HG03432 (cell line): ENCODE measurements around the gene DCUN1D4.
"Not testable (repeated sequence)": the region's sequence is repeated elsewhere in the genome, so short reads cannot be mapped to it uniquely, and the experiment has no call there.

Source experiments
- ATAC-seq: cut with Tn5 transposase; IDR thresholded peaks from one replicate; pipeline ENCODE4 v1.9.1; 2021; ENCODE audit warnings: mild to moderate bottlenecking, moderate library complexity; ENCODE audit not compliant: unreplicated experiment

Gene DCUN1D4

DNA sequence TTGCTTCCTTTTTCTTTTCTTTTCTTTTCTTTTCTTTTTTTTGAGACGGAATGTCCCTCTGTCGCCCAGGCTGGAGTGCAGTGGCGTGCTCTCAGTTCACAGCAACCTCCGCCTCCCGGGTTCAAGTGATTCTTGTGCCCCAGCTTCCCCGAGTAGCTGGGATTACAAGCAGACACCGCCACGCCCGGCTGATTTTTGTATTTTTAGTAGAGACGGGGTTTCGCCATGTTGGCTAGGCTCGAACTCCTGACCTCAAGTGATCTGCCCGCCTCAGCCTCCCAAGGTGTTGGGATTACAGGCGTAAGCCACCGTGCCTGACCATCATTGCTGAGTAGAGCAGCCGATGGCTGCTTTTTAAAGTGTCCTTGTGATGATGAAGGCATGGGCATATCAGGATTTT is 50.4 kb downstream of the DCUN1D4 start:
- ATAC-seq = not testable (repeated sequence)

DNA sequence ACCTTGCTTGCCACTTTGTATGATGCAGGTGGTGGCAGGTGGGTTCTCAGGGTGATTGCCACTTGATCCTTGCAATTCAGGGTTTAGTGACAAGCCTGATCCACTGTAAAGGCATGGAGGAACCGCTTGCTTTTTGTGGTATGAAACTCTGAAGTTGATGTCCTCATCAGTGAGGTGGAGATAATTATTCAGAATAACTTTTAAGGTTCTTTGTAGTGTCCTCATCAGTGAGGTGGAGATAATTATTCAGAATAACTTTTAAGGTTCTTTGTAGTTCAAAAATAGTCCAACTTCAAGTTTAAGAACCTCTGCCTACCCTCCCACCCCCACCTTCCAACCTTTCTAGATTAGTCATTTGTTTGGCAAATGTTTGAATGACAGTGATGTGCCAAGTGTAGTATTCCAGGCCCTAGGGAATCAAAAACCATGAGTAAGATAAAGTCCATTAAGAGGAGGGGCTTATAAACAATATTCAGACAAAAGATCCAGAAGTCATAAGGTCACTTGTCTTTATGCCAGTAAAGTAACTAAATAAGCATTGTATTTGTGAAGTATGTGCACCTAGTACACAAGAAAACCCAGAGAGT is 51.2 kb downstream of the DCUN1D4 start:
- ATAC-seq = no peak

- peak; percentile 76 for ATAC-seq
These were observed 52.2 kb downstream of the DCUN1D4 start for GRCh38 chr4:51895158-51895557.

GRCh38 chr4:51895816-51896408 is 53.0 kb downstream of the DCUN1D4 start:
- ATAC-seq = peak; percentile 98

DNA sequence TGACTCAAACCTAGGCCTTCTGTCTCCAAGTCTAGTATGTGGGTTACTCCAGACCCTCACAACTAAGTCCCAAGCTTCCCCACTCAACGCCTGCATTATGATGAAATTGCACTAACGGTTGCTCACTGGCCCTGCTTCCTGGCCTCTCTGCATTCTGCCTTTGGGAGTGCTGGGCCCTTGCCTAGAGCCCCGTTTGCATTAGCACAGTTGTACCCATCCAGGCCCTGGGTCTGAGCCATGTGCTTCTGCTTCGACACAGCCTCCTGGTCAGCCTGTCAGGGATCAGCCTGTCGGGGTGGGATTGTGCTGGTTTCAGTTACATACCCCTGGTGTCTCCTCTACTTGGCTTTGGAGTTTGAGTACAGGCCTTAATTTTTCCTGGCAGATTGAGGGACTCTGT is 58.4 kb downstream of the DCUN1D4 start:
- ATAC-seq = no peak

DNA sequence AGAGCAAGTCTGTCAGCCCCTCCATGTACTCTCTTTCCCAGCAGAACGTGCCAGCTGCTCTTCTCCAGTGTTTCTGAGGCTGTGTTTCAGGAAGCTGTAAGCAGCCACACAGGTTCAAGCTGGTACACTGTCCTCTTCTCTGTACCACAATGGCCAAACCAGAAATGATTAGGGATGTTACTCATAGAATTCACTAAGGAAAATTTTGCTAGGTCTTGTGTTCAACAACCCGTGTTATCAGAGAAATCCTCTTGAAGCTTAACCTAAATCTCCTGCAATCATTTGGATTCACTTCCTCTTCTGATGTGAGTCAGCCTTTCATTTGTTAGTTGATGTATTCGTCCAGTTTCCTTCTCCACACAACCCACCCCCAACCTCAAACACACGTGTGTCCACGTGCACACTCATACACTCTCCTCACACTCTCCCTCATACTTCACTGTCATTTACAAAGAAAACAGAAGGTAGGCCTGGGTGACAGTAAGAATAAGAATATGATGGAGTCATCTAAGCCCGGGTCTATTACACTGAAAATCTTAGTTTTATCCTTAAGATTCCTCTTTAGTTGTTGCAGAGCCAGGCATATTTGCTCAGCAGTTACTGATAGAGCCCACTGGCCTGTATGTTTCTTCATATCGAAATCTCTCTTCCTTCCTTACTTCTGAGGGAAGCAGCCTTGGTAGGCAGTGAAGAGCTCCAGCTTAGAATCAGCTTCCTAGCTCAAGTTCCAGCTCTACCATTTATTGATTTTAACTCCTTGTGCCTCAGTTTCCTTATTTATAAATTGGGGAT is 63.4 kb downstream of the DCUN1D4 start:
- peak; percentile 99 for ATAC-seq

DNA sequence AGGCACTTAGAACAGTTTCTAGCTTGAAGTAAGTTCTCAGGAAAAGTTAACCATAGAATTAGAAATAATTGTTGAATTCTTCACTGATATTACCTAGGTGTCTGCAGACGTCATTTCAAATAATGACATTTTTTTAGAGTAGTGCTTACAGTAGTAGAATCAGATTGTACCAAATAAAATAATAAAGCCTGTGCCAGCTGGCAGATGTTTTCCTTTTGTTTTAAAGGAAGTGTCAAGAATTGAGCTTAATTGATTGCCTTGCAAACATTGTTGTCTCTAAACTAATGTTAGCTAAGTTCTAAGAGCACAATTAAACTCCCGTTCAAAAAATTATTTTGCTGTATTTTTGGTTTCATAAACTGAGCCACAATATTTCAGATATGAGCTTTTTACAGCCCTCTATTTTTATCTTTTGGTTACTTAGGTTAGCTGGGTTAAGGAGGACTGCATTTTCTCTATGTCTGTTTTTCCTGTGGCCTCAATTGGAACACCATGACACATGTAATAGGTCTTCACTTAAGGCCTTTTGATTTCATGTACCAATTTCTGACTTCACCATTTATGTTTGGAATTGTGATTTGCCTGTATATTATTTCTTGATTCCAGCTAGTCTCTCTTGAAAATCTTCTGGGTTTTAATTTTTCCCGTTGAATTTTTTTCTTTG is 64.2 kb downstream of the DCUN1D4 start:
- ATAC-seq = no peak

DNA sequence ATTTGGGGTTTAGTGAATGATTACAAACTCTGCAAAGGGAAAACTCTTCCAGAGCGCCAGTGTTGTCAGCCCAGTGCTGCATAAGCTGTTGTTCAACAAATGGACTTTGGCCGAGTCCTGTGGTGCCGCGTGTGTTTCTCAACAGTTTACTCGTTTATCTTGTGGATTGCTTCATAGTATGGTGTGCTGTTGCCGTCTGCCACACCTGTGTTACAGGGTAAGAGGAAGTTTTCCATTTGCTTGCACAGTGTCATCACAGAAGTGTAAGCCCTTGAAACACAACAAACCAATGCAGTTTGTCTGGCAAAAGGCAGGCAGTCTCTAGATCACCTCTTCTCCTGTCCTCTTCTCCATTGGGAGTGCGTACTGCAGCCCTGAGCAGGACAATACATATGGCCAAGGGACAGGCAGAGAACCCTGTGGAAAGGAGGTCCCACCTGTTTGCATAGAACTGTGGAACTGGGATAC is 66.3 kb downstream of the DCUN1D4 start:
- ATAC-seq = no peak

GRCh38 chr4:51918251-51918650 is 75.3 kb downstream of the DCUN1D4 start:
- no peak for ATAC-seq

DNA sequence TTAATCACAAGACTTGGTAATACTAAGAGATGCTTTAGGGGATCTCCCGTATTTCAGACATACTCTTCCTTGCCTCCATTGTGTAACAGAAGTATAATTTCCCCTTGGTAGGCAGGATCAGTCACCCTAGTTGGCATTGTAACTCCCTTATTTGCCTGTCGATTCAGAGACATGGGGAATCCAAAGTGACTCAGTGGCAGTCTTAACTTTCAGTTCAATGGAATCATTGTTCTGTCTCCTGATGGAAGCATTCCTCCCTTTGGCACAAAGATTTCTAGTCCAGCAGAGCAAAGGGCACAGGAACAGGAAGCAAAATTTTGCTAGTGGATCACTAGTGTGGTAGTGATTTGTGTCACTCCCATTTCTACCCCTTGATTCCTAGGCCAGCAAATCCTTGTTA is 80.4 kb downstream of the DCUN1D4 start:
- no peak for ATAC-seq

- no peak for ATAC-seq
These were observed 82.4 kb downstream of the DCUN1D4 start for GRCh38 chr4:51925307-51925706.

GRCh38 chr4:51930557-51930956 is 87.6 kb downstream of the DCUN1D4 start:
- ATAC-seq = no peak

- no peak for ATAC-seq
These were observed 88.5 kb downstream of the DCUN1D4 start for GRCh38 chr4:51931461-51931860.

GRCh38 chr4:51932261-51932660 is 89.3 kb downstream of the DCUN1D4 start:
- no peak for ATAC-seq

- ATAC-seq = no peak
These were observed 89.7 kb downstream of the DCUN1D4 start for GRCh38 chr4:51932684-51933083.

- not testable (repeated sequence) for ATAC-seq
These were observed 97.5 kb downstream of the DCUN1D4 start for GRCh38 chr4:51940460-51940859.

- no peak for ATAC-seq
These were observed 99.3 kb downstream of the DCUN1D4 start for GRCh38 chr4:51942108-51942832.

DNA sequence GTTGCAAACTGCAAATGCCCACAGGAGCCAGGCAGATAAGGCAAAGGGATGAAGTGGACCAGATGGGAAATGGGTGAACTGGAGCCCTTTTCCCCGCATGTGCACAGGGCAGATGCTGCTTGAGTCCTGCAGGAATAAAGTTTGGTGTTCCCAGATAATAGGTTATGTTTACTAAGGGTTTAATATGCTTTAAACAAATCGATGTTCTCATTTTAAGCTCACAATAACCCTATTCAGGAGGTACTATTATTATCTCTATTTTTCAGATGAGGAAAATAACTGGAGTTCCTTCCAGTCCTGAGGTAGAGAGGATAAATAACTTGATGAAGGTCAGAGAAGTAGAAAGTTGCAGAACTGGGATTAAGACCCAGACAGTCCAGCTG is 99.9 kb downstream of the DCUN1D4 start:
- no peak for ATAC-seq

DNA sequence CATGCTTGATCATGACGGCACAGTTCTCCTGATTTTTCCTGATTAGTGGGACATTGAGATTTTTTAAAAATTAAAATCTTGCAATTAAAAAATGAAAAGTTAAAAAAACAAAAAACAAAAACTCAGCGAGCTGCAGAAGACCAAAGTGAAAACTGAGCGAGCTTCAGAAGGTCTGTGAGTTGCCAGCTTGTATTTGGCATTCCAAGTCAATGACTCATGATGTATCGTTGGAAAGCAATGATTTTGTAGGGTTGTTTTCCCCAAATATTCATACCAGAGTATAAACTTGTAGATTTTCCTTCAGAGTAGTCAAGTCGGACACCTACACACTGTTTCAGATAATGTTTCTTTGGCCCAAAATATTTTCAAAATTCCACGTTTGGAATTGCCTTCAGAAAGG is 100.3 kb downstream of the DCUN1D4 start:
- no peak for ATAC-seq

DNA sequence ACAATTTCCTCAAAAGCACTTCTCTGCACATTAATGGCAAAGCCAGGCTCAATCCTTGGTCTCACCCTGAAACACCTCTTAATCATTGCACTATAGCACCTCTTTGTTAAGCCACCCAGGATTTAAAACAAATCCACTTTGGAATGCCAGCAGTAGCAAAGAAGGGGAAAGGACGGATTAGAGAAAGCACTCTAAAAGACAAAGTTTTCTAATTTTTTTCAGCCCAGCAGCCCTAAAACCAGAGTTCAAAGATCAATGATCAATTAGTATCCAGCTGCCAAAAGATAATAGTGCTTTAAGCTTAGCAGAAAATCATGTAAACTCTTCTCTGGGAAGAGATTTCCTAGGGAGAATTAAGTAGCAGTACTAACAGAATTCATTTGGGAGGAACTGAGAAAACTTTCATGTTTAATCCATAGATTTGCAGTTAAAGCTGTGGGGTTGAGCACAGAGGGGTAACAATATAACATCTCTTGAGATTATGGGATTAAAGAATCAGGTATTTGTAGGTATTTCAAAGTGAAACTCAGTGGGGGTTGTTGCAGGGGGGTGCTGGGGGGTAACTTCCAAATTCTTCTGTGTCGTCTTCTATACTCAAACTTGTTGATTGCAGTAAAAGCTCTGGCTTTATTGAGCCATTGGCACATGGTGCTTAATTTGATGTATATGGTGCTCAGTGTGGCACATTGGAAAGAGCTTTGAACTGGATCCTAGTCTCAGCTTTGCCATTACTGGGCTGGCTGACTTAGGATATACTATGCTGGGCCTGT is 115.4 kb downstream of the DCUN1D4 start:
- no peak for ATAC-seq
